ENCODE measurements around the gene GLIPR1.
"Not testable (repeated sequence)": the region's sequence is repeated elsewhere in the genome, so short reads cannot be mapped to it uniquely, and the experiment has no call there.

Gene GLIPR1

GRCh38 chr12:75480469-75480949 is at the start of gene GLIPR1:
GLIPR1 (plus strand) TSS chr12:75480755; CDS start chr12:75480881, 126 bp downstream.
- DNase-seq (ENCODE audit: low spot score): peak; percentile 27

- no peak for DNase-seq (ENCODE audit: low spot score)
Observed at GRCh38 chr12:75432924-75433323, 47.6 kb upstream of the GLIPR1 start.

GRCh38 chr12:75437564-75437963 is 43.0 kb upstream of the GLIPR1 start:
- DNase-seq (ENCODE audit: low spot score): no peak

- no peak for DNase-seq (ENCODE audit: low spot score)
Observed at GRCh38 chr12:75438059-75438754, 42.3 kb upstream of the GLIPR1 start.

GRCh38 chr12:75439048-75439447 is 41.5 kb upstream of the GLIPR1 start:
- DNase-seq (ENCODE audit: low spot score): no peak

- no peak for DNase-seq (ENCODE audit: low spot score)
Observed at GRCh38 chr12:75439930-75440329, 40.6 kb upstream of the GLIPR1 start.

GRCh38 chr12:75441687-75442449 is 38.7 kb upstream of the GLIPR1 start:
- not testable (repeated sequence) for DNase-seq (ENCODE audit: low spot score)

GRCh38 chr12:75442454-75442853 is 38.1 kb upstream of the GLIPR1 start:
- not testable (repeated sequence) for DNase-seq (ENCODE audit: low spot score)

- no peak for DNase-seq (ENCODE audit: low spot score)
Observed at GRCh38 chr12:75443709-75444108, 36.8 kb upstream of the GLIPR1 start.

GRCh38 chr12:75444429-75445136 is 36.0 kb upstream of the GLIPR1 start:
- DNase-seq (ENCODE audit: low spot score): no peak

- DNase-seq (ENCODE audit: low spot score): not testable (repeated sequence)
Observed at GRCh38 chr12:75445137-75445507, 35.4 kb upstream of the GLIPR1 start.

GRCh38 chr12:75446857-75447256 is 33.7 kb upstream of the GLIPR1 start:
- no peak for DNase-seq (ENCODE audit: low spot score)

- no peak for DNase-seq (ENCODE audit: low spot score)
Observed at GRCh38 chr12:75447691-75448393, 32.7 kb upstream of the GLIPR1 start.

GRCh38 chr12:75452675-75453330 is 27.8 kb upstream of the GLIPR1 start:
- DNase-seq (ENCODE audit: low spot score): no peak

- no peak for DNase-seq (ENCODE audit: low spot score)
Observed at GRCh38 chr12:75455839-75456238, 24.7 kb upstream of the GLIPR1 start.

- no peak for DNase-seq (ENCODE audit: low spot score)
Observed at GRCh38 chr12:75457191-75457590, 23.4 kb upstream of the GLIPR1 start.

GRCh38 chr12:75457866-75458265 is 22.7 kb upstream of the GLIPR1 start:
- DNase-seq (ENCODE audit: low spot score): not testable (repeated sequence)

GRCh38 chr12:75459755-75460154 is 20.8 kb upstream of the GLIPR1 start:
- DNase-seq (ENCODE audit: low spot score): no peak

- DNase-seq (ENCODE audit: low spot score): no peak
Observed at GRCh38 chr12:75460204-75460603, 20.4 kb upstream of the GLIPR1 start.

- DNase-seq (ENCODE audit: low spot score): no peak
Observed at GRCh38 chr12:75471902-75472890, 8.4 kb upstream of the GLIPR1 start.
